PC-3 (cell line): ENCODE data around the gene JDP2.
"Not testable (repeated sequence)": the region's sequence is repeated elsewhere in the genome, so short reads cannot be mapped to it uniquely, and the experiment has no call there.

Experiments used
- CTCF ChIP-seq: fragments of 300-600 bp; sonication (generic); conservative IDR thresholded peaks from 2 replicates; pipeline ENCODE4 v1.5.1; 2017; ENCODE audit warnings: antibody characterized with exemption, low read depth, mild to moderate bottlenecking, low read length
- EZH2 ChIP-seq: fragments of 300-600 bp; sonication (generic); IDR thresholded peaks from one replicate; pipeline ENCODE4 v1.6.1; 2017; ENCODE audit warnings: antibody characterized with exemption, mild to moderate bottlenecking, low read length; ENCODE audit not compliant: unreplicated experiment

GRCh38 chr14:75383219-75383618, 44.6 kb upstream of the JDP2 start:
- TF ChIP-seq CTCF, EZH2: not testable (repeated sequence)
